DOHH2 (cell line): Measurements from ENCODE around the gene SSH2.

Experiments
- EZH2phosphoT487 ChIP-seq: fragments of 200-600 bp; sonication (generic); IDR thresholded peaks from 2 replicates; pipeline ENCODE4 v1.6.1; 2017; ENCODE audit warnings: borderline replicate concordance, mild to moderate bottlenecking, antibody characterized with exemption, low read length, moderate library complexity, mixed read lengths
- TF ChIP-seq, protein P1 (sequence below): fragments of 200-600 bp; sonication (generic); IDR thresholded peaks from one replicate; pipeline ENCODE4 v1.5.1; 2014; ENCODE audit warnings: antibody characterized with exemption, mild to moderate bottlenecking, low read depth, low read length; ENCODE audit not compliant: poor library complexity, severe bottlenecking

- TF ChIP-seq, protein P1, sequence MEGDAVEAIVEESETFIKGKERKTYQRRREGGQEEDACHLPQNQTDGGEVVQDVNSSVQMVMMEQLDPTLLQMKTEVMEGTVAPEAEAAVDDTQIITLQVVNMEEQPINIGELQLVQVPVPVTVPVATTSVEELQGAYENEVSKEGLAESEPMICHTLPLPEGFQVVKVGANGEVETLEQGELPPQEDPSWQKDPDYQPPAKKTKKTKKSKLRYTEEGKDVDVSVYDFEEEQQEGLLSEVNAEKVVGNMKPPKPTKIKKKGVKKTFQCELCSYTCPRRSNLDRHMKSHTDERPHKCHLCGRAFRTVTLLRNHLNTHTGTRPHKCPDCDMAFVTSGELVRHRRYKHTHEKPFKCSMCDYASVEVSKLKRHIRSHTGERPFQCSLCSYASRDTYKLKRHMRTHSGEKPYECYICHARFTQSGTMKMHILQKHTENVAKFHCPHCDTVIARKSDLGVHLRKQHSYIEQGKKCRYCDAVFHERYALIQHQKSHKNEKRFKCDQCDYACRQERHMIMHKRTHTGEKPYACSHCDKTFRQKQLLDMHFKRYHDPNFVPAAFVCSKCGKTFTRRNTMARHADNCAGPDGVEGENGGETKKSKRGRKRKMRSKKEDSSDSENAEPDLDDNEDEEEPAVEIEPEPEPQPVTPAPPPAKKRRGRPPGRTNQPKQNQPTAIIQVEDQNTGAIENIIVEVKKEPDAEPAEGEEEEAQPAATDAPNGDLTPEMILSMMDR = no peak
- TF ChIP-seq EZH2phosphoT487 = no peak
Observed at GRCh38 chr17:29929533-29930408, at the start of gene SSH2.
